GM20431 (cell line): ENCODE data around the gene VASP.

Experiments used
- in situ Hi-C: fragments of 300-500 bp; cut with MseI, MboI; formaldehyde crosslinking; loops from one replicate; pipeline ENCODE4 v1.15.0; 2020; ENCODE audit warnings: low sequenced_read_pairs; ENCODE audit not compliant: unreplicated experiment

VASP gene

GRCh38 chr19:45473367-45473681 is 34.0 kb upstream of the VASP start:
- in situ Hi-C loops, result no loop called here

DNA sequence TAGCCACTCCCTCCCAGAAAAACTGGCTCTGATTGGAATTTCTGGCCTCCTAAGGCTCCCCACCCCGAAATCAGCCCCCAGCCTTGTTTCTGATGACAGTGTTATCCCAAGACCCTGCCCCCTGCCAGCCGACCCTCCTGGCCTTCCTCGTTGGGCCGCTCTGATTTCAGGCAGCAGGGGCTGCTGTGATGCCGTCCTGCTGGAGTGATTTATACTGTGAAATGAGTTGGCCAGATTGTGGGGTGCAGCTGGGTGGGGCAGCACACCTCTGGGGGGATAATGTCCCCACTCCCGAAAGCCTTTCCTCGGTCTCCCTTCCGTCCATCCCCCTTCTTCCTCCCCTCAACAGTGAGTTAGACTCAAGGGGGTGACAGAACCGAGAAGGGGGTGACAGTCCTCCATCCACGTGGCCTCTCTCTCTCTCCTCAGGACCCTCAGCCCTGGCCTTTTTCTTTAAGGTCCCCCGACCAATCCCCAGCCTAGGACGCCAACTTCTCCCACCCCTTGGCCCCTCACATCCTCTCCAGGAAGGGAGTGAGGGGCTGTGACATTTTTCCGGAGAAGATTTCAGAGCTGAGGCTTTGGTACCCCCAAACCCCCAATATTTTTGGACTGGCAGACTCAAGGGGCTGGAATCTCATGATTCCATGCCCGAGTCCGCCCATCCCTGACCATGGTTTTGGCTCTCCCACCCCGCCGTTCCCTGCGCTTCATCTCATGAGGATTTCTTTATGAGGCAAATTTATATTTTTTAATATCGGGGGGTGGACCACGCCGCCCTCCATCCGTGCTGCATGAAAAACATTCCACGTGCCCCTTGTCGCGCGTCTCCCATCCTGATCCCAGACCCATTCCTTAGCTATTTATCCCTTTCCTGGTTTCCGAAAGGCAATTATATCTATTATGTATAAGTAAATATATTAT is 33.3 kb upstream of the VASP start:
- in situ Hi-C loops, result no loop called here

- in situ Hi-C loops, result no loop called here
Observed at GRCh38 chr19:45474606-45475521, 32.4 kb upstream of the VASP start.

- in situ Hi-C loops, result no loop called here
Observed at GRCh38 chr19:45475537-45476291, 31.6 kb upstream of the VASP start.

GRCh38 chr19:45476304-45476703 is 31.0 kb upstream of the VASP start:
- in situ Hi-C loops, result no loop called here

DNA sequence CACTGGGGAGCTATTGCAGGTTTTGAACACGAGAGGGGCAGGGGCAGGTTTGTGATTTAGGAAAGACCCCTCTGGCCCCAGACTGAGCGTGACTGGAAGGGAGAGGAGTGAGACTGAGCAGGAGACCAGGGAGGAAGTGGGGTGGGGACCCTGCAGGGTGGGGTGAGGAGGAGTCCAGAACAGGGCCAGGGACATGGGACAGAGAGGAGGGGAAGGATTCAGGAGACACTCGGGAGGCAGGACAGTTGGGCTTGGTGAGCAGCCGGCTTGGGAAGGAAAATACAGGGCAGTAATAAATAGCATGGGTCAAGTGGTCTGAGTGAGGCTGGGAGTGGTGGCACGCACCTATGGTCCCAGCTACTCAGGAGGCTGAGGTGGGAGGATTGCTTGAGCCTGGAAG is 30.1 kb upstream of the VASP start:
- in situ Hi-C loops, result no loop called here

DNA sequence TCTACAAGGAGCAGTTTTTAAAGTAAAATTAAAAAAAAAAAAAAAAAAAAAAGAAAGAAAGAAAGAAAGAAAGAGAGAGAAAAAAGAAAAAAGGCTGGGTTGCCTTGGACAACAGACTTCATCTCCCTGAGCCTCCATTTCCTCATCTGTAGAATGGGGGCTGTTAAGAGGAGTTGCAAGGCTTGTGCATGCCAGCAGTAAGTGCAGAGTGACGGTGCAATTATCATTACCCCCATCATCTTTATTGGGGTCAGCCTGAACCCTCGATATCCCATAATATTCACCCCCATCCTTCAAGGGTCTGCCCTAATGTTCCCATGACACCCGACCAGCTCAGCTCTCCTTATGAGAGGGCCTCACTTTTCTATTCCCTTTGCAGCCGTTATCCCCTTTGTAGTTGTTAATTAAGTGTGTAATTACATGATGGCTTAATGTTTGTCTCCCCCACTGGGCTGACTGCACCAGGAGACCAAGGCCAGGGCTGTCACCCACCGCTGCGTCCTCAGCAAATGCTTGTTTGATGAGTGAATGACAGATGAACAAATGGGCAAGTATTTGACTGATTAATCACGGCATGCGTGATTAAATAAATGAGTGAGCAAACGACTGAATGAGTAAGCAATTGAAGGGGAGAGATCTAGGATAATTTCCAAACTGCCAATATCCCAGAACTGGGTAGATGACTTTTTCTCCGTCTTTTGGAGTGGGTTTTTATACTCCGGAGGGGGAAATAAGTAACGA is 29.4 kb upstream of the VASP start:
- in situ Hi-C loops, result no loop called here

- in situ Hi-C loops, result no loop called here
Observed at GRCh38 chr19:45478454-45479238, 28.6 kb upstream of the VASP start.

DNA sequence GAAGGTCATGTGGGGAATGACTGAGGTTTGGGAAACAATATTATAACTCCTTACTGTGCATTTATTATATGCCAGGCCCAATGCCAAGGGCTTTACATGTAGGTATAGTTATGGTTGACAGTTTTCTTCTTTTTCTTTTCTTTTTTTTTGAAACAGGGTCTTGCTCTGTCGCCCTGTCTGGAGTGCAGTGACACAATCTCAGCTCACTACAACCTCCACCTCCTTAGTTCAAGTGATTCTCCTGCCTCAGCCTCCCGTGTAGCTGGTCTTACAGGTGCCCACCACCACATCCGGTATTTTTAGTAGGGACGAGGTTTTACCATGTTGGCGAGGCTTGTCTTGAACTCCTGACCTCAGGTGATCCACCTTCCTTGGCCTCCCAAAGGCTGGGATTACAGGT is 24.2 kb upstream of the VASP start:
- in situ Hi-C loops, result loop anchor here (10.0 kb wide), 1 partner anchor 48 kb away; no protein-coding TSS in a partner anchor

GRCh38 chr19:45484273-45484945 is 22.9 kb upstream of the VASP start:
- in situ Hi-C loops, result loop anchor here (10.0 kb wide), 1 partner anchor 50 kb away; no protein-coding TSS in a partner anchor

DNA sequence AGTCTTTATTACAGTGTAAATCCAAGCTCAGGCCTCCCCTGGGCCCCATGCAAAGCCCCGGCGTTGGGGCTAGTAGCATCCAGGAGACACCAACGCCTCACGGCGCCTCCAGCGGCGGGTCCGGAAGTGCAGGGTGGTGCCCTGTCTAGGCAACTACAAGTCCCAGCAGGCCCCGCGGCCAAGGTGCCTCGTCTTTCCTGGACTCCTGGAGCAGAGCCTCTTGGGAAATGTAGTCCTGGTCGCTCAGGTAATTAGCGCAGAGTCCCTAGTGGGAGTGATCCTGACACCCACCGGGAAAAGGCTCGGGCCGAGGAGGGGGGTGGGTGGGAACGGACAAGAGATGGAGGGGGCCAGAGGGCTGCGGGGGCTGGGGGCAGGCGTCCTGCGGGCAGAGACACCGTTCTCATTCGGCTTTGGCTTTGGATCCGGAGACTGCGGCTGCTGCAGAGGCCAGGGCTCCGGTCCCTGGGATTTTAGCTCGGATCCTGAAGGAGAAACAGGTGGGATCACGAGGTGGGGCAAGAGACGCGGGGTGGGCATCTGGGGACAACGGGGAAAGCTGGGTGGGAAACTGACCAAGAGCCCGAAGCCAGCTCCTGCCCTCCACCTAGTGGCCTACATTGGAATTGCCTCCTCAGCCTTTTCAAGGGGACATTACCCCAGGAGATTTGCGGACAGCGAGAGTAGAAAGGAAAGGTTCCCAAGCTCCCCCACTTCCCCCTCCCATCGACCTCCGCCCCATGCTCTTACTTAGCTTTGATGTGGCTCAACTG is 21.8 kb upstream of the VASP start:
- in situ Hi-C loops, result loop anchor here (10.0 kb wide), 1 partner anchor 51 kb away; no protein-coding TSS in a partner anchor

DNA sequence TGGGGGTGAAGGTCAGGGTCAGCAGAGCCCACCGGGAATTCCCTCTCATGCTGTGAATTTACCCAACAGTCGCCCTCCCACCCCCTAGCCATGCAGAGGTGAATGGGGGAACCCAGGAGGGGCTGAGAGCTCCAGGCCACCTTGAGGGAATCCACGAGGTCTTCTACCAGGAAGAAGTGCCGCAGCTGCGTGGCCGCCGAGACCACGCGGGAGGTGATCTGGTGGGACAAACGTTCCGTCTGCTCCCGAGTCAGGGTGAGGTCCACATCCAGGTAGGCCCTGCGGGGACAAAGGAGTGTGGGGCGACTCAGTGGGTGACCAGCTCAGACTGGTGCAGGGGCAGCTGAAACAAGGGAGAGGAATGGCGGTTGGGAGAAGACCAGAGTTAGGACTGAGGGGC is 18.6 kb upstream of the VASP start:
- in situ Hi-C loops, result loop anchor here (10.0 kb wide), 1 partner anchor 54 kb away; no protein-coding TSS in a partner anchor

GRCh38 chr19:45489216-45489855 is 17.9 kb upstream of the VASP start:
- in situ Hi-C loops, result loop anchor here (10.0 kb wide), 1 partner anchor 55 kb away; no protein-coding TSS in a partner anchor

DNA sequence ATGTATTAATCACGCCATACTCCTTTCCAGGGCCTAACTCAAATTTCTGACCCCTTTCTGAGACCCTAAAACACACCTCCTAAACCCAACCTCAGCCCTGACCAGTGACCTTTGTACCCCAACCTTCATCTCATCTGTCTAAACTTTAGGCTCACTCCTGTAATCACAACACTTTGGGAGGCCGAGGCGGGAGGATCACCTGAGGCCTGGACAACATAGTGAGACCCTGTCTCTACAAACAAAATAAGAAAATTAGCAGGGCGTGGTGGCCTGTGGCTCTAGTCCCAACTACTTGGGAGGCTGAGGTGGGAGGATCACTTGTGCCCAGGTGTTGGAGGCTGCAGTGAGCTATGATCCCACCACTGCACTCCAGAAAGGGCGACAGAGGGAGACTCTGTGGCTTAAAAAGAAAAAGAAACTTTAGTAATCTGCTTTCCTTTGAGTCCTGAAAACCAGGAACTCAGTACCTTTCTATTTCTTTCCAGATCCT is 15.1 kb upstream of the VASP start:
- in situ Hi-C loops, result no loop called here

GRCh38 chr19:45492627-45493470 is 14.4 kb upstream of the VASP start:
- in situ Hi-C loops, result no loop called here
